NCI-H82 (cell line): ENCODE data around the gene PRICKLE2.
A peak's percentile ranks its signal among the peaks of the same experiment; 100 is the strongest.

Source experiments
- DNase-seq: peaks from one replicate; lab custom pipeline; 2025; lab: John Stamatoyannopoulos, UW

The PRICKLE2 gene

GRCh38 chr3:64074895-64075679 is 150.2 kb downstream of the PRICKLE2 start:
- no peak for DNase-seq

- peak; percentile 16 for DNase-seq
Observed at GRCh38 chr3:64074060-64074459, 151.2 kb downstream of the PRICKLE2 start.

- peak; percentile 69 for DNase-seq
Observed at GRCh38 chr3:64073158-64073761, 152.0 kb downstream of the PRICKLE2 start.

- no peak for DNase-seq
Observed at GRCh38 chr3:64072126-64072525, 153.1 kb downstream of the PRICKLE2 start.

GRCh38 chr3:64070704-64071103 is 154.6 kb downstream of the PRICKLE2 start:
- DNase-seq = no peak

GRCh38 chr3:64067506-64068346 is 157.5 kb downstream of the PRICKLE2 start:
- peak; percentile 71 for DNase-seq

- DNase-seq = no peak
Observed at GRCh38 chr3:64064804-64065203, 160.5 kb downstream of the PRICKLE2 start.

- no peak for DNase-seq
Observed at GRCh38 chr3:64063983-64064438, 161.3 kb downstream of the PRICKLE2 start.

GRCh38 chr3:64063207-64063982 is 161.9 kb downstream of the PRICKLE2 start:
- no peak for DNase-seq

- no peak for DNase-seq
Observed at GRCh38 chr3:64061628-64062027, 163.6 kb downstream of the PRICKLE2 start.

- no peak for DNase-seq
Observed at GRCh38 chr3:64059484-64060175, 165.6 kb downstream of the PRICKLE2 start.

GRCh38 chr3:64058566-64058965 is 166.7 kb downstream of the PRICKLE2 start:
- DNase-seq = no peak

GRCh38 chr3:64057231-64057630 is 168.0 kb downstream of the PRICKLE2 start:
- DNase-seq = no peak

- peak; percentile 8 for DNase-seq
Observed at GRCh38 chr3:64056606-64057180, 168.6 kb downstream of the PRICKLE2 start.

- no peak for DNase-seq
Observed at GRCh38 chr3:64055076-64055475, 170.2 kb downstream of the PRICKLE2 start.

- peak; percentile 7 for DNase-seq
Observed at GRCh38 chr3:64054488-64054887, 170.8 kb downstream of the PRICKLE2 start.

- DNase-seq = peak; percentile 32
Observed at GRCh38 chr3:64053581-64053980, 171.7 kb downstream of the PRICKLE2 start.

- DNase-seq = no peak
Observed at GRCh38 chr3:64053117-64053516, 172.1 kb downstream of the PRICKLE2 start.

- peak; percentile 13 for DNase-seq
Observed at GRCh38 chr3:64049832-64050231, 175.4 kb downstream of the PRICKLE2 start.

- DNase-seq = no peak
Observed at GRCh38 chr3:64049136-64049535, 176.1 kb downstream of the PRICKLE2 start.

GRCh38 chr3:64048631-64049061 is 176.6 kb downstream of the PRICKLE2 start:
- DNase-seq = no peak
